Spleen (tissue), 7 donors: Measurements from ENCODE around the gene UBR4.

ENCODE experiments used
- POLR2AphosphoS5 ChIP-seq, 3 donors: sonication (generic); formaldehyde crosslinking; IDR thresholded peaks; one replicate each; pipeline ENCODE4 v1.5.1; 2017; ENCODE audit warnings: antibody characterized with exemption in 3 of 3
- TF ChIP-seq, protein P1 (sequence below), 11 experiments: fragments of 200-600 bp in 7 of 11; fragments of 450-650 bp in 4 of 11; sonication (generic) in 4 of 11; IDR thresholded peaks in 8 of 11; conservative IDR thresholded peaks in 3 of 11; 1 replicate in 7 of 11; 2 replicates in 4 of 11; pipeline versions ENCODE4 v1.4.0 to v1.8.0; 2016 to 2021; ENCODE audit warnings: antibody characterized with exemption in 11 of 11, inconsistent platforms in 4 of 11, mild to moderate bottlenecking in 1 of 11
- donor health status: DM: no; HTN: no; CAD: no; lungs with moderate emphysema.
- donor health status: DM: no; HTN: no; CAD: no.
- donor health status: DM: no; HTN: no; CAD: no.

DNA sequence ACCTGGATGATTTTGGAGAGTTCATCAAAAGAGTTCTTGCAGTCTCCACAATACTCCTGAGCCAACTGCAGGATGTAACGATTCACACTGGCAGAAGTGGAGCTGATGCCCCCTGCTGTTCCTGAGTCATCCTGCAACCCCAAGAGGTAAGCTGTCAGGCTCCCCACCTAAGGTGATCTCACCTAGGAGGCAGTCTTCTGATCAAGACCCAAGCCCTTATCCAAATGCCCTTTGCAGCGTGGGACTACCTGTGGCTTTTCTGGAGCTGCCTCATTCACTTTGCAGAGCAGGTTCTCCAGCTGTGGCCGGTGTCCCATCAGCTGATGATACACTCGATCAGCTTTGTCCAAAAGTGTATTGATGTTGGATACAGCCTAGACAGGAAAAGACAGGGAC lies 96.4 kb downstream of the UBR4 start:
- no peak for TF ChIP-seq POLR2AphosphoS5 (IDR thresholded peaks at IDR 0.05)
- TF ChIP-seq, protein P1, sequence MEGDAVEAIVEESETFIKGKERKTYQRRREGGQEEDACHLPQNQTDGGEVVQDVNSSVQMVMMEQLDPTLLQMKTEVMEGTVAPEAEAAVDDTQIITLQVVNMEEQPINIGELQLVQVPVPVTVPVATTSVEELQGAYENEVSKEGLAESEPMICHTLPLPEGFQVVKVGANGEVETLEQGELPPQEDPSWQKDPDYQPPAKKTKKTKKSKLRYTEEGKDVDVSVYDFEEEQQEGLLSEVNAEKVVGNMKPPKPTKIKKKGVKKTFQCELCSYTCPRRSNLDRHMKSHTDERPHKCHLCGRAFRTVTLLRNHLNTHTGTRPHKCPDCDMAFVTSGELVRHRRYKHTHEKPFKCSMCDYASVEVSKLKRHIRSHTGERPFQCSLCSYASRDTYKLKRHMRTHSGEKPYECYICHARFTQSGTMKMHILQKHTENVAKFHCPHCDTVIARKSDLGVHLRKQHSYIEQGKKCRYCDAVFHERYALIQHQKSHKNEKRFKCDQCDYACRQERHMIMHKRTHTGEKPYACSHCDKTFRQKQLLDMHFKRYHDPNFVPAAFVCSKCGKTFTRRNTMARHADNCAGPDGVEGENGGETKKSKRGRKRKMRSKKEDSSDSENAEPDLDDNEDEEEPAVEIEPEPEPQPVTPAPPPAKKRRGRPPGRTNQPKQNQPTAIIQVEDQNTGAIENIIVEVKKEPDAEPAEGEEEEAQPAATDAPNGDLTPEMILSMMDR (IDR thresholded peaks at IDR 0.05 in 8 of 11, conservative IDR thresholded peaks at IDR 0.05 in 3 of 11), result peak in 7 of 11 experiments; percentile 7 to 53 (median 24)
